NB4 (cell line): ENCODE measurements around the gene ADAMTSL1.

Experiments
- CTCF ChIP-seq: IDR thresholded peaks from one replicate; pipeline ENCODE4 v1.5.1; 2012; ENCODE audit warnings: low read depth, low read length
- POLR2A ChIP-seq: IDR thresholded peaks from 2 replicates; pipeline ENCODE4 v1.6.1; 2011; ENCODE audit warnings: mild to moderate bottlenecking; ENCODE audit not compliant: insufficient read length; ENCODE audit errors: extremely low read depth

GRCh38 chr9:18805386-18805785 lies 331.4 kb downstream of the ADAMTSL1 start:
- no peak for TF ChIP-seq CTCF
- no peak for TF ChIP-seq POLR2A
